SK-N-SH treated with all-trans-retinoic acid at 6 μM for 48 hours (cell line): ENCODE data around the gene DLG5.

Experiments used
- ARNTL ChIP-seq: fragments of 450-650 bp; formaldehyde crosslinking; IDR thresholded peaks from 2 replicates; pipeline ENCODE4 v1.5.0; 2020; ENCODE audit warnings: low read depth, mild to moderate bottlenecking, moderate library complexity, borderline replicate concordance
- CSDC2 ChIP-seq: fragments of 250-450 bp; sonication (Bioruptor Pico); IDR thresholded peaks from 2 replicates; pipeline ENCODE4 v1.5.0; 2020; ENCODE audit warnings: mild to moderate bottlenecking, moderate library complexity
- ESRRG ChIP-seq: fragments of 250-450 bp; sonication (Bioruptor Pico); IDR thresholded peaks from 2 replicates; pipeline ENCODE4 v1.6.1; 2021; ENCODE audit warnings: mild to moderate bottlenecking
- ISL1 ChIP-seq: fragments of 250-450 bp; sonication (Bioruptor Pico); IDR thresholded peaks from 2 replicates; pipeline ENCODE4 v2.1.2; 2022; ENCODE audit warnings: mild to moderate bottlenecking, moderate library complexity
- TCF4 ChIP-seq: fragments of 250-450 bp; sonication (Bioruptor Pico); IDR thresholded peaks from 2 replicates; pipeline ENCODE4 v1.8.0; 2021; ENCODE audit warnings: mild to moderate bottlenecking, moderate library complexity, borderline replicate concordance
- ZC3H10 ChIP-seq: fragments of 250-450 bp; sonication (Bioruptor Pico); IDR thresholded peaks from 2 replicates; pipeline ENCODE4 v1.5.1; 2021; ENCODE audit warnings: mild to moderate bottlenecking, moderate library complexity
- ZFP30 ChIP-seq: fragments of 450-650 bp; formaldehyde crosslinking; IDR thresholded peaks from 2 replicates; pipeline ENCODE4 v1.5.0; 2022; ENCODE audit warnings: mild to moderate bottlenecking, moderate library complexity
- ZNF565 ChIP-seq: fragments of 450-650 bp; formaldehyde crosslinking; conservative IDR thresholded peaks from 2 replicates; pipeline ENCODE4 v1.5.0; 2020; ENCODE audit warnings: low read depth, mild to moderate bottlenecking, moderate library complexity
- ZNF70 ChIP-seq: fragments of 450-650 bp; formaldehyde crosslinking; IDR thresholded peaks from 2 replicates; pipeline ENCODE4 v1.5.0; 2020; ENCODE audit warnings: mild to moderate bottlenecking, moderate library complexity
- TF ChIP-seq, protein P1 (sequence below): fragments of 250-450 bp; sonication (Bioruptor Pico); IDR thresholded peaks from 2 replicates; pipeline ENCODE4 v1.8.0; 2020; ENCODE audit warnings: mild to moderate bottlenecking, moderate library complexity, borderline replicate concordance
- TF ChIP-seq, protein P2 (sequence below): fragments of 250-450 bp; sonication (Bioruptor Pico); IDR thresholded peaks from 2 replicates; pipeline ENCODE4 v1.5.1; 2020; ENCODE audit warnings: low read depth, mild to moderate bottlenecking, moderate library complexity
- TF ChIP-seq, protein P3 (sequence below): fragments of 250-450 bp; sonication (Bioruptor Pico); IDR thresholded peaks from 2 replicates; pipeline ENCODE4 v1.8.0; 2021; ENCODE audit warnings: low read depth, mild to moderate bottlenecking, moderate library complexity, borderline replicate concordance

DNA sequence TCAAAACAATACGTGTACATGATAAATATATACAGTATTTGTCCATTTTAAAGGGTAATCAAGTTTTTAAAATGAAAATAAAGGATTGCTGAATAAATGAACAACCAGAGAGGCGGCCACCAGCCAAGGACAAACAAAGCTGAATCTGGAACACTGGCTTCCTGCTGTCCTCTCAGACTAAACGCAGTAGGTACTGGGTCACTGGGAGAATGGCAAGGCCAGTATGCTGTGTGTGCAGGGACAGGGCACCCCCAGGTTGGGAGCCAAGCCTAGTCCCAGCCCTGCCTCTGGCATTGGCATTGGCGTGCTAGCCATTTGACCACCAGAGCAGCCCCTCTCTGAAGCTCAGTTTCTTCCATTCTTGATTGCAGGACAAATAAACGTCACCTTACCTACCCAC is 33.8 kb downstream of the DLG5 start:
- no peak for TF ChIP-seq ARNTL
- TF ChIP-seq ISL1 (CRISPR knock-in tag), result no peak
- TF ChIP-seq, protein P1, sequence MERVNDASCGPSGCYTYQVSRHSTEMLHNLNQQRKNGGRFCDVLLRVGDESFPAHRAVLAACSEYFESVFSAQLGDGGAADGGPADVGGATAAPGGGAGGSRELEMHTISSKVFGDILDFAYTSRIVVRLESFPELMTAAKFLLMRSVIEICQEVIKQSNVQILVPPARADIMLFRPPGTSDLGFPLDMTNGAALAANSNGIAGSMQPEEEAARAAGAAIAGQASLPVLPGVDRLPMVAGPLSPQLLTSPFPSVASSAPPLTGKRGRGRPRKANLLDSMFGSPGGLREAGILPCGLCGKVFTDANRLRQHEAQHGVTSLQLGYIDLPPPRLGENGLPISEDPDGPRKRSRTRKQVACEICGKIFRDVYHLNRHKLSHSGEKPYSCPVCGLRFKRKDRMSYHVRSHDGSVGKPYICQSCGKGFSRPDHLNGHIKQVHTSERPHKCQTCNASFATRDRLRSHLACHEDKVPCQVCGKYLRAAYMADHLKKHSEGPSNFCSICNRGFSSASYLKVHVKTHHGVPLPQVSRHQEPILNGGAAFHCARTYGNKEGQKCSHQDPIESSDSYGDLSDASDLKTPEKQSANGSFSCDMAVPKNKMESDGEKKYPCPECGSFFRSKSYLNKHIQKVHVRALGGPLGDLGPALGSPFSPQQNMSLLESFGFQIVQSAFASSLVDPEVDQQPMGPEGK (CRISPR knock-in tag), result no peak
- no peak for TF ChIP-seq ZC3H10 (CRISPR knock-in tag)
- TF ChIP-seq, protein P2, sequence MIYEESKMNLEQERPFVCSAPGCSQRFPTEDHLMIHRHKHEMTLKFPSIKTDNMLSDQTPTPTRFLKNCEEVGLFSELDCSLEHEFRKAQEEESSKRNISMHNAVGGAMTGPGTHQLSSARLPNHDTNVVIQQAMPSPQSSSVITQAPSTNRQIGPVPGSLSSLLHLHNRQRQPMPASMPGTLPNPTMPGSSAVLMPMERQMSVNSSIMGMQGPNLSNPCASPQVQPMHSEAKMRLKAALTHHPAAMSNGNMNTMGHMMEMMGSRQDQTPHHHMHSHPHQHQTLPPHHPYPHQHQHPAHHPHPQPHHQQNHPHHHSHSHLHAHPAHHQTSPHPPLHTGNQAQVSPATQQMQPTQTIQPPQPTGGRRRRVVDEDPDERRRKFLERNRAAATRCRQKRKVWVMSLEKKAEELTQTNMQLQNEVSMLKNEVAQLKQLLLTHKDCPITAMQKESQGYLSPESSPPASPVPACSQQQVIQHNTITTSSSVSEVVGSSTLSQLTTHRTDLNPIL (CRISPR knock-in tag), result no peak
- no peak for TF ChIP-seq TCF4
- no peak for TF ChIP-seq ESRRG (CRISPR knock-in tag)
- TF ChIP-seq ZNF70 (CRISPR knock-in tag), result no peak
- no peak for TF ChIP-seq CSDC2 (CRISPR knock-in tag)
- no peak for TF ChIP-seq ZFP30 (CRISPR knock-in tag)
- TF ChIP-seq, protein P3, sequence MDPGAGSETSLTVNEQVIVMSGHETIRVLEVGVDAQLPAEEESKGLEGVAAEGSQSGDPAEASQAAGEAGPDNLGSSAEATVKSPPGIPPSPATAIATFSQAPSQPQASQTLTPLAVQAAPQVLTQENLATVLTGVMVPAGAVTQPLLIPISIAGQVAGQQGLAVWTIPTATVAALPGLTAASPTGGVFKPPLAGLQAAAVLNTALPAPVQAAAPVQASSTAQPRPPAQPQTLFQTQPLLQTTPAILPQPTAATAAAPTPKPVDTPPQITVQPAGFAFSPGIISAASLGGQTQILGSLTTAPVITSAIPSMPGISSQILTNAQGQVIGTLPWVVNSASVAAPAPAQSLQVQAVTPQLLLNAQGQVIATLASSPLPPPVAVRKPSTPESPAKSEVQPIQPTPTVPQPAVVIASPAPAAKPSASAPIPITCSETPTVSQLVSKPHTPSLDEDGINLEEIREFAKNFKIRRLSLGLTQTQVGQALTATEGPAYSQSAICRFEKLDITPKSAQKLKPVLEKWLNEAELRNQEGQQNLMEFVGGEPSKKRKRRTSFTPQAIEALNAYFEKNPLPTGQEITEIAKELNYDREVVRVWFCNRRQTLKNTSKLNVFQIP (CRISPR knock-in tag), result no peak
- no peak for TF ChIP-seq ZNF565
